AG10803 (cell line): ENCODE measurements around the gene FGF3.

Experiments used
- DNase-seq: peaks from one replicate; pipeline ENCODE4 v3.0.0; 2010; ENCODE audit warnings: low read depth
- H3K4me3 ChIP-seq: 2 replicates; pipeline ENCODE4 v1.5.1; 2011; ENCODE audit warnings: mild to moderate bottlenecking, low read length, control low read depth
- CTCF ChIP-seq: conservative IDR thresholded peaks from 2 replicates; pipeline ENCODE4 v1.5.1; 2011; ENCODE audit warnings: mild to moderate bottlenecking, low read length, control low read depth, inconsistent platforms

The FGF3 gene

GRCh38 chr11:69860244-69860643 is 41.0 kb upstream of the FGF3 start:
- TF ChIP-seq CTCF: no peak
- no peak for DNase-seq
- H3K4me3 ChIP-seq: no peak overlapping the region

GRCh38 chr11:69859275-69859934 is 40.2 kb upstream of the FGF3 start:
- no peak overlapping the region for H3K4me3 ChIP-seq
- no peak for DNase-seq
- TF ChIP-seq CTCF: no peak

GRCh38 chr11:69855421-69855820 is 36.2 kb upstream of the FGF3 start:
- TF ChIP-seq CTCF: no peak
- no peak overlapping the region for H3K4me3 ChIP-seq
- no peak for DNase-seq

GRCh38 chr11:69854713-69855112 is 35.5 kb upstream of the FGF3 start:
- DNase-seq: peak; percentile 5
- no peak for TF ChIP-seq CTCF
- no peak overlapping the region for H3K4me3 ChIP-seq

GRCh38 chr11:69852056-69852455 is 32.8 kb upstream of the FGF3 start:
- TF ChIP-seq CTCF: no peak
- no peak overlapping the region for H3K4me3 ChIP-seq
- DNase-seq: no peak

GRCh38 chr11:69848201-69848600 is 29.0 kb upstream of the FGF3 start:
- no peak overlapping the region for H3K4me3 ChIP-seq
- no peak for DNase-seq
- no peak for TF ChIP-seq CTCF

- TF ChIP-seq CTCF: no peak
- no peak for DNase-seq
- H3K4me3 ChIP-seq: no peak overlapping the region
These were observed 25.2 kb upstream of the FGF3 start for GRCh38 chr11:69844396-69844795.
